ENCODE data around the gene EML5.

Gene EML5

GRCh38 chr14:88748288-88748687, 44.5 kb downstream of the EML5 start:
- in situ Hi-C loops (cut with HindIII; ENCODE audit: low pct_unique_long_range_greater_than_20kb, low sequenced_read_pairs) = no loop called here
- no peak for DNase-seq (ENCODE audit: low read depth in 1 of 2, low spot score in 1 of 2)
- no peak for TF ChIP-seq JUND (IDR thresholded peaks at IDR 0.05; ENCODE audit: low read depth)

GRCh38 chr14:88746052-88746451, 46.7 kb downstream of the EML5 start:
- TF ChIP-seq JUND (IDR thresholded peaks at IDR 0.05; ENCODE audit: low read depth) = no peak
- DNase-seq (ENCODE audit: low read depth in 1 of 2, low spot score in 1 of 2) = no peak

GRCh38 chr14:88737245-88737644, 55.5 kb downstream of the EML5 start:
- no peak for DNase-seq (ENCODE audit: low read depth in 1 of 2, low spot score in 1 of 2)

More at GRCh38 chr14:88746052-88746451, 46.7 kb downstream of the EML5 start:
- in situ Hi-C loops (cut with HindIII; ENCODE audit: low pct_unique_long_range_greater_than_20kb, low sequenced_read_pairs) = no loop called here

GRCh38 chr14:88733121-88733520, 59.6 kb downstream of the EML5 start:
- in situ Hi-C loops (cut with HindIII; ENCODE audit: low pct_unique_long_range_greater_than_20kb, low sequenced_read_pairs) = no loop called here
- TF ChIP-seq JUND (IDR thresholded peaks at IDR 0.05; ENCODE audit: low read depth) = no peak
- DNase-seq (ENCODE audit: low read depth in 1 of 2, low spot score in 1 of 2) = peak in 1 of 2 experiments; percentile 54

More at GRCh38 chr14:88737245-88737644, 55.5 kb downstream of the EML5 start:
- in situ Hi-C loops (cut with HindIII; ENCODE audit: low pct_unique_long_range_greater_than_20kb, low sequenced_read_pairs) = no loop called here
- no peak for TF ChIP-seq JUND (IDR thresholded peaks at IDR 0.05; ENCODE audit: low read depth)

- in situ Hi-C loops (cut with HindIII; ENCODE audit: low pct_unique_long_range_greater_than_20kb, low sequenced_read_pairs) = no loop called here
- DNase-seq (ENCODE audit: low read depth in 1 of 2, low spot score in 1 of 2) = peak; percentile 13 to 26
- TF ChIP-seq JUND (IDR thresholded peaks at IDR 0.05; ENCODE audit: low read depth) = no peak
These were observed 63.6 kb downstream of the EML5 start for GRCh38 chr14:88729159-88729558.

GRCh38 chr14:88727057-88727456, 65.7 kb downstream of the EML5 start:
- TF ChIP-seq JUND (IDR thresholded peaks at IDR 0.05; ENCODE audit: low read depth) = no peak
- in situ Hi-C loops (cut with HindIII; ENCODE audit: low pct_unique_long_range_greater_than_20kb, low sequenced_read_pairs) = no loop called here
- no peak for DNase-seq (ENCODE audit: low read depth in 1 of 2, low spot score in 1 of 2)

GRCh38 chr14:88710709-88711108, 82.0 kb downstream of the EML5 start:
- no peak for DNase-seq (ENCODE audit: low read depth in 1 of 2, low spot score in 1 of 2)
- in situ Hi-C loops (cut with HindIII; ENCODE audit: low pct_unique_long_range_greater_than_20kb, low sequenced_read_pairs) = no loop called here
- no peak for TF ChIP-seq JUND (IDR thresholded peaks at IDR 0.05; ENCODE audit: low read depth)

GRCh38 chr14:88707088-88707487, 85.7 kb downstream of the EML5 start:
- in situ Hi-C loops (cut with HindIII; ENCODE audit: low pct_unique_long_range_greater_than_20kb, low sequenced_read_pairs) = no loop called here
- no peak for TF ChIP-seq JUND (IDR thresholded peaks at IDR 0.05; ENCODE audit: low read depth)
- no peak for DNase-seq (ENCODE audit: low read depth in 1 of 2, low spot score in 1 of 2)

GRCh38 chr14:88706425-88706824, 86.3 kb downstream of the EML5 start:
- DNase-seq (ENCODE audit: low read depth in 1 of 2, low spot score in 1 of 2) = no peak
- no peak for TF ChIP-seq JUND (IDR thresholded peaks at IDR 0.05; ENCODE audit: low read depth)
- in situ Hi-C loops (cut with HindIII; ENCODE audit: low pct_unique_long_range_greater_than_20kb, low sequenced_read_pairs) = no loop called here

GRCh38 chr14:88698651-88699050, 94.1 kb downstream of the EML5 start:
- no peak for DNase-seq (ENCODE audit: low read depth in 1 of 2, low spot score in 1 of 2)
- in situ Hi-C loops (cut with HindIII; ENCODE audit: low pct_unique_long_range_greater_than_20kb, low sequenced_read_pairs) = no loop called here

GRCh38 chr14:88695870-88696269, 96.9 kb downstream of the EML5 start:
- in situ Hi-C loops (cut with HindIII; ENCODE audit: low pct_unique_long_range_greater_than_20kb, low sequenced_read_pairs) = no loop called here
- no peak for DNase-seq (ENCODE audit: low read depth in 1 of 2, low spot score in 1 of 2)
- TF ChIP-seq JUND (IDR thresholded peaks at IDR 0.05; ENCODE audit: low read depth) = no peak

More at GRCh38 chr14:88698651-88699050, 94.1 kb downstream of the EML5 start:
- no peak for TF ChIP-seq JUND (IDR thresholded peaks at IDR 0.05; ENCODE audit: low read depth)

GRCh38 chr14:88688386-88688785, 104.4 kb downstream of the EML5 start:
- no peak for TF ChIP-seq JUND (IDR thresholded peaks at IDR 0.05; ENCODE audit: low read depth)
- no peak for DNase-seq (ENCODE audit: low read depth in 1 of 2, low spot score in 1 of 2)
- in situ Hi-C loops (cut with HindIII; ENCODE audit: low pct_unique_long_range_greater_than_20kb, low sequenced_read_pairs) = no loop called here

GRCh38 chr14:88683119-88683518, 109.6 kb downstream of the EML5 start:
- DNase-seq (ENCODE audit: low read depth in 1 of 2, low spot score in 1 of 2) = no peak
- TF ChIP-seq JUND (IDR thresholded peaks at IDR 0.05; ENCODE audit: low read depth) = no peak
- in situ Hi-C loops (cut with HindIII; ENCODE audit: low pct_unique_long_range_greater_than_20kb, low sequenced_read_pairs) = no loop called here

- DNase-seq (ENCODE audit: low read depth in 1 of 2, low spot score in 1 of 2) = no peak
- TF ChIP-seq JUND (IDR thresholded peaks at IDR 0.05; ENCODE audit: low read depth) = no peak
- in situ Hi-C loops (cut with HindIII; ENCODE audit: low pct_unique_long_range_greater_than_20kb, low sequenced_read_pairs) = no loop called here
These were observed 110.1 kb downstream of the EML5 start for GRCh38 chr14:88682495-88683114.

Measured in T47D (cell line).